Measurements from ENCODE around the gene SYT8. TPM values are rescaled to one million over a fixed set of nuclear protein-coding genes. Genes with fewer than 3 reads are reported as not detected.

SYT8 gene
- total and polyA plus RNA-seq, 2 of the 8 experiments (the other 6 are each of a cell fraction or from before 2014, with no cell fraction given) = not detected

DNA sequence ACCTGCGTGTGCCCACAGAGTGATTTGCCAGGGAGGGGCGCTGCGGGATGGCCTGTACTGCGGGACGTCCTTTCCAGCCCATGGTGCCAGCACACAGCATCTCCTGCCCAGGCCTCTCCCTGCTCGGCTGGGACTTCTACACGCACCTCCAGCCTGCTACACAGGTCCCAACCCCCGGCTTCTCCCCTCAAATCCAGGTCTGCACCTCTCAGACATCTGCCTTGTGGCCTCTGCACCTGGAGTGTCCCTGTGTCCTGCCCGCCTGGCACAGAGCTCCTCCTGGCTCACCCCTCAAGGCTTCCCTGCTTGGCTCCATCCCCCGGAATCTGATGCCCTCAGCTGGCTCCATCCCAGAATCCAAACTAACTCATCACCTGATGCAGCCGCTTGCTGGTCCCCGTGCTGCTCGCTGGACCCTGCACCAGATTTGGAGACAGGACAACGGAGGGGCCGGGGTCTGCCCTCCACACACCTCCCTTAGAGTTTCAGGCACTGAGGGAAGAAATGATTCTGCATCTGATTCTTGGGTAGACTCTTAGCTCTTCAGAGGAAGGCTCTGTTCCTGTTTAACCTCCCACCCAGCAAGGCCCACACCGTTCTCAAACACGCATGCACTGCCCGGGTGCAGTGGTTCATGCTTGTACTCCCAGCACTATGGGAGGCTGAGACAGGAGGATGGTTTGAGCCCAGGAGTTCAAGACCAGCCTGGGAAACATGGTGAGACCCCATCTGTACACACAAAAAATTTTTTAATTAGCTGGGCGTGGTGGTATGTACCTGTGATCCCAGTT lies 14.0 kb downstream of the SYT8 start (continued):
- TF ChIP-seq SIN3A (conservative IDR thresholded peaks at IDR 0.05 in 1 of 2, IDR thresholded peaks at IDR 0.05 in 1 of 2; ENCODE audit: low read depth in 1 of 2, low read length in 2 of 2) = no peak
